MV-4-11 (cell line): ENCODE measurements around the gene SYNPR.

ENCODE experiments used
- DNase-seq: peaks from one replicate; lab custom pipeline; 2025; lab: John Stamatoyannopoulos, UW

The SYNPR gene

GRCh38 chr3:63473641-63474166 is 195.6 kb downstream of the SYNPR start:
- no peak for DNase-seq

- DNase-seq: no peak
Observed at GRCh38 chr3:63474828-63475518, 196.9 kb downstream of the SYNPR start.

GRCh38 chr3:63477494-63478129 is 199.5 kb downstream of the SYNPR start:
- no peak for DNase-seq

- no peak for DNase-seq
Observed at GRCh38 chr3:63478990-63479660, 201.0 kb downstream of the SYNPR start.

GRCh38 chr3:63479661-63480035 is 201.5 kb downstream of the SYNPR start:
- DNase-seq: no peak

GRCh38 chr3:63481627-63482026 is 203.5 kb downstream of the SYNPR start:
- no peak for DNase-seq

- no peak for DNase-seq
Observed at GRCh38 chr3:63482341-63482740, 204.2 kb downstream of the SYNPR start.

- no peak for DNase-seq
Observed at GRCh38 chr3:63492464-63492863, 214.4 kb downstream of the SYNPR start.

- DNase-seq: no peak
Observed at GRCh38 chr3:63493101-63493500, 215.0 kb downstream of the SYNPR start.

GRCh38 chr3:63494646-63495045 is 216.5 kb downstream of the SYNPR start:
- DNase-seq: no peak

- DNase-seq: no peak
Observed at GRCh38 chr3:63497641-63498040, 219.5 kb downstream of the SYNPR start.

GRCh38 chr3:63500196-63500595 is 222.1 kb downstream of the SYNPR start:
- no peak for DNase-seq

GRCh38 chr3:63508305-63508704 is 230.2 kb downstream of the SYNPR start:
- DNase-seq: no peak

GRCh38 chr3:63508771-63509170 is 230.7 kb downstream of the SYNPR start:
- DNase-seq: no peak

GRCh38 chr3:63513791-63514190 is 235.7 kb downstream of the SYNPR start:
- no peak for DNase-seq

GRCh38 chr3:63514678-63515077 is 236.6 kb downstream of the SYNPR start:
- DNase-seq: no peak

GRCh38 chr3:63519426-63519825 is 241.3 kb downstream of the SYNPR start:
- DNase-seq: peak; percentile 59

- no peak for DNase-seq
Observed at GRCh38 chr3:63521657-63522056, 243.5 kb downstream of the SYNPR start.

- no peak for DNase-seq
Observed at GRCh38 chr3:63523100-63523499, 245.0 kb downstream of the SYNPR start.

- no peak for DNase-seq
Observed at GRCh38 chr3:63528325-63529000, 250.4 kb downstream of the SYNPR start.

GRCh38 chr3:63532521-63532920 is 254.4 kb downstream of the SYNPR start:
- no peak for DNase-seq

- DNase-seq: no peak
Observed at GRCh38 chr3:63538919-63539318, 260.8 kb downstream of the SYNPR start.

GRCh38 chr3:63555767-63556166 is 277.7 kb downstream of the SYNPR start:
- DNase-seq: no peak
